GM19455 (cell line): ENCODE measurements around the gene THSD7A.

Experiments
- ATAC-seq: cut with Tn5 transposase; IDR thresholded peaks from one replicate; pipeline ENCODE4 v1.9.1; 2021; ENCODE audit not compliant: unreplicated experiment

THSD7A gene

GRCh38 chr7:11709196-11709595 is 122.8 kb downstream of the THSD7A start:
- no peak for ATAC-seq

GRCh38 chr7:11707606-11708193 is 124.3 kb downstream of the THSD7A start:
- no peak for ATAC-seq

- ATAC-seq = no peak
These were observed 125.1 kb downstream of the THSD7A start for GRCh38 chr7:11706666-11707605.

GRCh38 chr7:11703829-11704228 is 128.2 kb downstream of the THSD7A start:
- no peak for ATAC-seq

- ATAC-seq = no peak
These were observed 129.1 kb downstream of the THSD7A start for GRCh38 chr7:11702938-11703337.

- no peak for ATAC-seq
These were observed 130.0 kb downstream of the THSD7A start for GRCh38 chr7:11701829-11702560.

GRCh38 chr7:11699666-11700065 is 132.3 kb downstream of the THSD7A start:
- ATAC-seq = no peak

- ATAC-seq = no peak
These were observed 133.6 kb downstream of the THSD7A start for GRCh38 chr7:11698384-11698871.

GRCh38 chr7:11690395-11690794 is 141.6 kb downstream of the THSD7A start:
- ATAC-seq = no peak

GRCh38 chr7:11689096-11689495 is 142.9 kb downstream of the THSD7A start:
- ATAC-seq = no peak

- ATAC-seq = no peak
These were observed 150.5 kb downstream of the THSD7A start for GRCh38 chr7:11681461-11681860.

- no peak for ATAC-seq
These were observed 156.8 kb downstream of the THSD7A start for GRCh38 chr7:11675163-11675562.

GRCh38 chr7:11668727-11669126 is 163.3 kb downstream of the THSD7A start:
- ATAC-seq = no peak

- ATAC-seq = no peak
These were observed 164.2 kb downstream of the THSD7A start for GRCh38 chr7:11667810-11668185.

GRCh38 chr7:11667071-11667809 is 164.8 kb downstream of the THSD7A start:
- ATAC-seq = no peak

- ATAC-seq = no peak
These were observed 166.6 kb downstream of the THSD7A start for GRCh38 chr7:11665357-11665756.

GRCh38 chr7:11655642-11656041 is 176.4 kb downstream of the THSD7A start:
- ATAC-seq = no peak

GRCh38 chr7:11655163-11655562 is 176.8 kb downstream of the THSD7A start:
- ATAC-seq = no peak

- ATAC-seq = no peak
These were observed 181.5 kb downstream of the THSD7A start for GRCh38 chr7:11650500-11650899.

GRCh38 chr7:11650030-11650429 is 182.0 kb downstream of the THSD7A start:
- no peak for ATAC-seq

- no peak for ATAC-seq
These were observed 183.0 kb downstream of the THSD7A start for GRCh38 chr7:11648980-11649379.
